Measurements from ENCODE around the gene CCDC47. TPM values are rescaled to one million over a fixed set of nuclear protein-coding genes. Genes with fewer than 3 reads are reported as not detected.

CCDC47 gene
- total and polyA plus RNA-seq, 2 donors: 25.9 to 34.7 TPM

GRCh38 chr17:63758428-63758827, 15.0 kb downstream of the CCDC47 start:
- Histone ChIP-seq H3K9me3 (ENCODE audit: control insufficient read depth in 2 of 2, insufficient read depth in 1 of 2, low read length in 1 of 2) (no peaks in the 10 kb centered on the region), H3K4me1 (ENCODE audit: control insufficient read depth in 2 of 2, insufficient read depth in 2 of 2, low read length in 2 of 2) (no peaks in the 10 kb centered on the region), H3K36me3 (ENCODE audit: control insufficient read depth in 2 of 2, insufficient read depth in 2 of 2, low read length in 1 of 2) (peaks cover 41 to 76% of the 10 kb centered on the region in 2 donors), H3K27me3 (ENCODE audit: control insufficient read depth in 2 of 2, insufficient read depth in 1 of 2, low read length in 1 of 2) (no peaks in the 10 kb centered on the region), H3K27ac (ENCODE audit: low read depth in 1 of 2, low read length in 1 of 2) (no peak overlapping the region), H3K4me3 (ENCODE audit: low read length in 2 of 2) (no peak overlapping the region)
- DNase-seq (ENCODE audit: low read depth in 6 of 9, low spot score in 9 of 9): no peak
- 97% methylated on average over 2 of the region's 2 CpGs for WGBS

- no peak overlapping the region for H3K27ac ChIP-seq (ENCODE audit: low read depth in 1 of 2, low read length in 1 of 2)
- no peak for DNase-seq (ENCODE audit: low read depth in 6 of 9, low spot score in 9 of 9)
- WGBS: over 99% methylated on average over 3 of the region's 3 CpGs
- no peaks in the 10 kb centered on the region for H3K27me3 ChIP-seq (ENCODE audit: control insufficient read depth in 2 of 2, insufficient read depth in 1 of 2, low read length in 1 of 2)
- H3K36me3 ChIP-seq (ENCODE audit: control insufficient read depth in 2 of 2, insufficient read depth in 2 of 2, low read length in 1 of 2): peaks cover 36 to 73% of the 10 kb centered on the region in 2 donors
- no peaks in the 10 kb centered on the region for H3K9me3 ChIP-seq (ENCODE audit: control insufficient read depth in 2 of 2, insufficient read depth in 1 of 2, low read length in 1 of 2)
- H3K4me1 ChIP-seq (ENCODE audit: control insufficient read depth in 2 of 2, insufficient read depth in 2 of 2, low read length in 2 of 2): peaks cover 0 to 5% of the 10 kb centered on the region in 2 donors
- H3K4me3 ChIP-seq (ENCODE audit: low read length in 2 of 2): no peak overlapping the region
Observed at GRCh38 chr17:63754046-63754445, 19.4 kb downstream of the CCDC47 start.

GRCh38 chr17:63753215-63753614, 20.2 kb downstream of the CCDC47 start:
- WGBS: 100% methylated on average over 1 of the region's 1 CpG
- Histone ChIP-seq H3K9me3 (ENCODE audit: control insufficient read depth in 2 of 2, insufficient read depth in 1 of 2, low read length in 1 of 2) (no peaks in the 10 kb centered on the region), H3K27ac (ENCODE audit: low read depth in 1 of 2, low read length in 1 of 2) (no peak overlapping the region), H3K36me3 (ENCODE audit: control insufficient read depth in 2 of 2, insufficient read depth in 2 of 2, low read length in 1 of 2) (peaks cover 41 to 75% of the 10 kb centered on the region in 2 donors), H3K4me3 (ENCODE audit: low read length in 2 of 2) (no peak overlapping the region), H3K27me3 (ENCODE audit: control insufficient read depth in 2 of 2, insufficient read depth in 1 of 2, low read length in 1 of 2) (no peaks in the 10 kb centered on the region), H3K4me1 (ENCODE audit: control insufficient read depth in 2 of 2, insufficient read depth in 2 of 2, low read length in 2 of 2) (peaks cover 0 to 5% of the 10 kb centered on the region in 2 donors)
- no peak for DNase-seq (ENCODE audit: low read depth in 6 of 9, low spot score in 9 of 9)

- peaks cover 40 to 73% of the 10 kb centered on the region in 2 donors for H3K36me3 ChIP-seq (ENCODE audit: control insufficient read depth in 2 of 2, insufficient read depth in 2 of 2, low read length in 1 of 2)
- H3K9me3 ChIP-seq (ENCODE audit: control insufficient read depth in 2 of 2, insufficient read depth in 1 of 2, low read length in 1 of 2): no peaks in the 10 kb centered on the region
- no peak overlapping the region for H3K27ac ChIP-seq (ENCODE audit: low read depth in 1 of 2, low read length in 1 of 2)
- H3K4me3 ChIP-seq (ENCODE audit: low read length in 2 of 2): no peak overlapping the region
- H3K27me3 ChIP-seq (ENCODE audit: control insufficient read depth in 2 of 2, insufficient read depth in 1 of 2, low read length in 1 of 2): no peaks in the 10 kb centered on the region
- peaks cover 0 to 5% of the 10 kb centered on the region in 2 donors for H3K4me1 ChIP-seq (ENCODE audit: control insufficient read depth in 2 of 2, insufficient read depth in 2 of 2, low read length in 2 of 2)
- DNase-seq (ENCODE audit: low read depth in 6 of 9, low spot score in 9 of 9): no peak
- WGBS: 97% methylated on average over 1 of the region's 1 CpG
Observed at GRCh38 chr17:63752707-63753106, 20.7 kb downstream of the CCDC47 start.

GRCh38 chr17:63751806-63752205, 21.6 kb downstream of the CCDC47 start:
- peaks cover 37 to 65% of the 10 kb centered on the region in 2 donors for H3K36me3 ChIP-seq (ENCODE audit: control insufficient read depth in 2 of 2, insufficient read depth in 2 of 2, low read length in 1 of 2)
- DNase-seq (ENCODE audit: low read depth in 6 of 9, low spot score in 9 of 9): peak in 7 of 9 donors; percentile 34 to 81 (median 51)
- no peaks in the 10 kb centered on the region for H3K27me3 ChIP-seq (ENCODE audit: control insufficient read depth in 2 of 2, insufficient read depth in 1 of 2, low read length in 1 of 2)
- 6% methylated on average over 8 of the region's 8 CpGs for WGBS
- peaks cover 0 to 5% of the 10 kb centered on the region in 2 donors for H3K4me1 ChIP-seq (ENCODE audit: control insufficient read depth in 2 of 2, insufficient read depth in 2 of 2, low read length in 2 of 2)
- no peaks in the 10 kb centered on the region for H3K9me3 ChIP-seq (ENCODE audit: control insufficient read depth in 2 of 2, insufficient read depth in 1 of 2, low read length in 1 of 2)
- no peak overlapping the region for H3K4me3 ChIP-seq (ENCODE audit: low read length in 2 of 2)
- H3K27ac ChIP-seq (ENCODE audit: low read depth in 1 of 2, low read length in 1 of 2): peak overlapping the region in 1 of 2 donors; percentile 63

GRCh38 chr17:63741408-63742173, 31.8 kb downstream of the CCDC47 start, which contains the start of gene STRADA:
Gene STRADA (minus strand): TSS chr17:63741799. CDS start chr17:63728369, 13,430 bp downstream.
- peak; percentile 94 to 99 (median 98) for DNase-seq (ENCODE audit: low read depth in 6 of 9, low spot score in 9 of 9)
- Histone ChIP-seq H3K36me3 (ENCODE audit: control insufficient read depth in 2 of 2, insufficient read depth in 2 of 2, low read length in 1 of 2) (peaks cover 3 to 11% of the 10 kb centered on the region in 2 donors), H3K27ac (ENCODE audit: low read depth in 1 of 2, low read length in 1 of 2) (peak within 1 kb of the TSS; percentile 96 to 98), H3K9me3 (ENCODE audit: control insufficient read depth in 2 of 2, insufficient read depth in 1 of 2, low read length in 1 of 2) (no peaks in the 10 kb centered on the region), H3K4me1 (ENCODE audit: control insufficient read depth in 2 of 2, insufficient read depth in 2 of 2, low read length in 2 of 2) (peaks cover 3 to 14% of the 10 kb centered on the region in 2 donors), H3K4me3 (ENCODE audit: low read length in 2 of 2) (peak within 1 kb of the TSS; percentile 89 to 92), H3K27me3 (ENCODE audit: control insufficient read depth in 2 of 2, insufficient read depth in 1 of 2, low read length in 1 of 2) (no peaks in the 10 kb centered on the region)
- under 1% methylated on average over 61 of the region's 61 CpGs for WGBS

GRCh38 chr17:63741143-63741407, 32.3 kb downstream of the CCDC47 start:
- DNase-seq (ENCODE audit: low read depth in 6 of 9, low spot score in 9 of 9): peak in 4 of 9 donors; percentile 3 to 26 (median 13)
- Histone ChIP-seq H3K9me3 (ENCODE audit: control insufficient read depth in 2 of 2, insufficient read depth in 1 of 2, low read length in 1 of 2) (no peaks in the 10 kb centered on the region), H3K27me3 (ENCODE audit: control insufficient read depth in 2 of 2, insufficient read depth in 1 of 2, low read length in 1 of 2) (no peaks in the 10 kb centered on the region), H3K4me3 (ENCODE audit: low read length in 2 of 2) (peak overlapping the region; percentile 89 to 92), H3K27ac (ENCODE audit: low read depth in 1 of 2, low read length in 1 of 2) (peak overlapping the region; percentile 93 to 96), H3K4me1 (ENCODE audit: control insufficient read depth in 2 of 2, insufficient read depth in 2 of 2, low read length in 2 of 2) (peaks cover 3 to 14% of the 10 kb centered on the region in 2 donors), H3K36me3 (ENCODE audit: control insufficient read depth in 2 of 2, insufficient read depth in 2 of 2, low read length in 1 of 2) (peaks cover 3 to 7% of the 10 kb centered on the region in 2 donors)
- under 1% methylated on average over 14 of the region's 14 CpGs for WGBS

- DNase-seq (ENCODE audit: low read depth in 6 of 9, low spot score in 9 of 9): peak in 6 of 9 donors; percentile 0 to 31 (median 10)
Observed at GRCh38 chr17:63740464-63741142, 32.8 kb downstream of the CCDC47 start.

GRCh38 chr17:63735691-63736090, 37.7 kb downstream of the CCDC47 start:
- Histone ChIP-seq H3K4me3 (ENCODE audit: low read length in 2 of 2) (no peak overlapping the region), H3K27ac (ENCODE audit: low read depth in 1 of 2, low read length in 1 of 2) (no peak overlapping the region), H3K27me3 (ENCODE audit: control insufficient read depth in 2 of 2, insufficient read depth in 1 of 2, low read length in 1 of 2) (no peaks in the 10 kb centered on the region), H3K9me3 (ENCODE audit: control insufficient read depth in 2 of 2, insufficient read depth in 1 of 2, low read length in 1 of 2) (no peaks in the 10 kb centered on the region), H3K4me1 (ENCODE audit: control insufficient read depth in 2 of 2, insufficient read depth in 2 of 2, low read length in 2 of 2) (peaks cover 3 to 5% of the 10 kb centered on the region in 2 donors), H3K36me3 (ENCODE audit: control insufficient read depth in 2 of 2, insufficient read depth in 2 of 2, low read length in 1 of 2) (peaks cover 0 to 2% of the 10 kb centered on the region in 2 donors)
- no peak for DNase-seq (ENCODE audit: low read depth in 6 of 9, low spot score in 9 of 9)
- WGBS: over 99% methylated on average over 8 of the region's 8 CpGs

More at GRCh38 chr17:63740464-63741142, 32.8 kb downstream of the CCDC47 start:
- peak overlapping the region; percentile 93 to 96 for H3K27ac ChIP-seq (ENCODE audit: low read depth in 1 of 2, low read length in 1 of 2)
- H3K36me3 ChIP-seq (ENCODE audit: control insufficient read depth in 2 of 2, insufficient read depth in 2 of 2, low read length in 1 of 2): peaks cover 2 to 4% of the 10 kb centered on the region in 2 donors
- WGBS: 44% methylated on average over 12 of the region's 12 CpGs
- no peaks in the 10 kb centered on the region for H3K9me3 ChIP-seq (ENCODE audit: control insufficient read depth in 2 of 2, insufficient read depth in 1 of 2, low read length in 1 of 2)
- H3K4me3 ChIP-seq (ENCODE audit: low read length in 2 of 2): peak overlapping the region; percentile 89 to 92
- H3K27me3 ChIP-seq (ENCODE audit: control insufficient read depth in 2 of 2, insufficient read depth in 1 of 2, low read length in 1 of 2): no peaks in the 10 kb centered on the region
- peaks cover 3 to 14% of the 10 kb centered on the region in 2 donors for H3K4me1 ChIP-seq (ENCODE audit: control insufficient read depth in 2 of 2, insufficient read depth in 2 of 2, low read length in 2 of 2)

Data from thymus (tissue), 11 donors.